T-helper 17 cell (primary cell): ENCODE results near the gene U2AF1L4. TPM values are rescaled to one million over a fixed set of nuclear protein-coding genes. Genes with fewer than 3 reads are reported as not detected.

Source experiments
- ATAC-seq: fragments of 150-1000 bp; cut with Tn5 transposase; 2 replicates; pipeline ENCODE4 v1.10.0; 2021; ENCODE audit warnings: mild to moderate bottlenecking, moderate library complexity
- DNase-seq, 3 donors: peaks; one replicate each; pipeline versions ENCODE4 v3.0.0 to v3.0.0-alpha.2; 2020 to 2021
- H3K9me3 ChIP-seq: one replicate; pipeline ENCODE4 v1.7.0; 2013; ENCODE audit warnings: low read length, mild to moderate bottlenecking; ENCODE audit not compliant: control insufficient read depth, poor library complexity, severe bottlenecking
- H3K27ac Mint-ChIP-seq: one replicate; pipeline ENCODE4 v1.8.0; 2022; ENCODE audit warnings: mild to moderate bottlenecking, moderate library complexity, mixed read lengths
- H3K27me3 Mint-ChIP-seq: one replicate; pipeline ENCODE4 v1.8.0; 2022; ENCODE audit warnings: mixed read lengths
- H3K36me3 Mint-ChIP-seq: one replicate; pipeline ENCODE4 v1.8.0; 2022; ENCODE audit warnings: low read depth, mixed read lengths
- H3K4me1 Mint-ChIP-seq: one replicate; pipeline ENCODE4 v1.8.0; 2022; ENCODE audit warnings: mild to moderate bottlenecking, mixed read lengths
- H3K4me3 Mint-ChIP-seq: one replicate; pipeline ENCODE4 v1.8.0; 2022; ENCODE audit warnings: mild to moderate bottlenecking, moderate library complexity, mixed read lengths
- total RNA-seq, 4 donors: library from RNA in 2 of 4; stranded (reverse) in 2 of 4; gene quantifications; one replicate each; pipeline ENCODE4 v1.2.3 and lab custom pipeline; 2022 to 2026

Gene U2AF1L4
- total RNA-seq, 2 donors from 2014 or later, result 48.1 to 68.2 TPM

- ATAC-seq (no peak), DNase-seq (peak in 2 of 3 donors; percentile 22 to 27)
- Mint-ChIP-seq H3K4me3 (peak overlapping the region; percentile 87), H3K4me1 (peaks cover 42% of the 10 kb centered on the region), H3K27me3 (no peaks in the 10 kb centered on the region), H3K27ac (peak overlapping the region; percentile 72), H3K36me3 (peaks cover 4% of the 10 kb centered on the region)
- H3K9me3 ChIP-seq, result no peaks in the 10 kb centered on the region
Observed at GRCh38 chr19:35718345-35719041, 26.7 kb downstream of the U2AF1L4 start.

GRCh38 chr19:35717665-35718344 lies 27.4 kb downstream of the U2AF1L4 start, which contains the start of gene KMT2B:
Gene KMT2B, plus strand, starts transcription at chr19:35718003. Its CDS starts 16 bp downstream, at chr19:35718019.
- H3K36me3 Mint-ChIP-seq, result peaks cover 4% of the 10 kb centered on the region
- no peaks in the 10 kb centered on the region for H3K9me3 ChIP-seq
- no peaks in the 10 kb centered on the region for H3K27me3 Mint-ChIP-seq
- DNase-seq, result peak in 1 of 3 donors; percentile 75
- H3K4me3 Mint-ChIP-seq, result peak within 1 kb of the TSS; percentile 99
- H3K4me1 Mint-ChIP-seq, result peaks cover 44% of the 10 kb centered on the region
- H3K27ac Mint-ChIP-seq, result peak within 1 kb of the TSS; percentile 99
- ATAC-seq, result peak; percentile 52

- Mint-ChIP-seq H3K4me1 (peaks cover 50% of the 10 kb centered on the region), H3K4me3 (peak overlapping the region; percentile 99), H3K27me3 (no peaks in the 10 kb centered on the region), H3K36me3 (peaks cover 4% of the 10 kb centered on the region), H3K27ac (peak overlapping the region; percentile 99)
- DNase-seq (peak; percentile 94 to 97 (median 95)), ATAC-seq (peak; percentile 86)
- H3K9me3 ChIP-seq, result no peaks in the 10 kb centered on the region
Observed at GRCh38 chr19:35716801-35717664, 28.2 kb downstream of the U2AF1L4 start.

GRCh38 chr19:35715981-35716800 lies 29.0 kb downstream of the U2AF1L4 start:
- H3K4me3 Mint-ChIP-seq, result peak overlapping the region; percentile 99
- ATAC-seq (no peak), DNase-seq (no peak)
- no peaks in the 10 kb centered on the region for H3K9me3 ChIP-seq
- H3K27ac Mint-ChIP-seq, result peak overlapping the region; percentile 99
- peaks cover 51% of the 10 kb centered on the region for H3K4me1 Mint-ChIP-seq
- H3K27me3 Mint-ChIP-seq, result no peaks in the 10 kb centered on the region
- peaks cover 2% of the 10 kb centered on the region for H3K36me3 Mint-ChIP-seq

GRCh38 chr19:35715355-35715809 lies 29.8 kb downstream of the U2AF1L4 start:
- Mint-ChIP-seq H3K27ac (peak overlapping the region; percentile 99), H3K4me3 (no peak overlapping the region), H3K27me3 (no peaks in the 10 kb centered on the region), H3K36me3 (peaks cover 2% of the 10 kb centered on the region), H3K4me1 (peaks cover 55% of the 10 kb centered on the region)
- ATAC-seq (no peak), DNase-seq (no peak)
- no peaks in the 10 kb centered on the region for H3K9me3 ChIP-seq

- H3K9me3 ChIP-seq, result no peaks in the 10 kb centered on the region
- no peak for ATAC-seq
- no peak for DNase-seq
- H3K4me3 Mint-ChIP-seq, result peak overlapping the region; percentile 78
- H3K27ac Mint-ChIP-seq, result peak overlapping the region; percentile 94
- peaks cover 52% of the 10 kb centered on the region for H3K4me1 Mint-ChIP-seq
- H3K27me3 Mint-ChIP-seq, result no peaks in the 10 kb centered on the region
- H3K36me3 Mint-ChIP-seq, result no peaks in the 10 kb centered on the region
Observed at GRCh38 chr19:35714601-35715354, 30.4 kb downstream of the U2AF1L4 start.

GRCh38 chr19:35713904-35714495 lies 31.2 kb downstream of the U2AF1L4 start:
- no peaks in the 10 kb centered on the region for H3K36me3 Mint-ChIP-seq
- ATAC-seq, result no peak
- no peak for DNase-seq
- peak overlapping the region; percentile 94 for H3K27ac Mint-ChIP-seq
- peaks cover 46% of the 10 kb centered on the region for H3K4me1 Mint-ChIP-seq
- peak overlapping the region; percentile 78 for H3K4me3 Mint-ChIP-seq
- no peaks in the 10 kb centered on the region for H3K9me3 ChIP-seq
- H3K27me3 Mint-ChIP-seq, result no peaks in the 10 kb centered on the region

GRCh38 chr19:35713506-35713850 lies 31.7 kb downstream of the U2AF1L4 start:
- peak overlapping the region; percentile 94 for H3K27ac Mint-ChIP-seq
- no peaks in the 10 kb centered on the region for H3K36me3 Mint-ChIP-seq
- H3K9me3 ChIP-seq, result no peaks in the 10 kb centered on the region
- no peak for ATAC-seq
- H3K27me3 Mint-ChIP-seq, result no peaks in the 10 kb centered on the region
- peaks cover 44% of the 10 kb centered on the region for H3K4me1 Mint-ChIP-seq
- no peak for DNase-seq
- peak overlapping the region; percentile 78 for H3K4me3 Mint-ChIP-seq

GRCh38 chr19:35712567-35713505 lies 32.4 kb downstream of the U2AF1L4 start:
- no peaks in the 10 kb centered on the region for H3K9me3 ChIP-seq
- Mint-ChIP-seq H3K4me1 (peaks cover 44% of the 10 kb centered on the region), H3K27me3 (no peaks in the 10 kb centered on the region), H3K36me3 (no peaks in the 10 kb centered on the region), H3K27ac (peak overlapping the region; percentile 94), H3K4me3 (peak overlapping the region; percentile 73)
- DNase-seq (no peak), ATAC-seq (peak; percentile 21)

- peak; percentile 38 for ATAC-seq
- DNase-seq, result no peak
- Mint-ChIP-seq H3K4me1 (peaks cover 36% of the 10 kb centered on the region), H3K4me3 (peak overlapping the region; percentile 75), H3K27me3 (no peaks in the 10 kb centered on the region), H3K36me3 (no peaks in the 10 kb centered on the region), H3K27ac (peak overlapping the region; percentile 94)
- H3K9me3 ChIP-seq, result no peaks in the 10 kb centered on the region
Observed at GRCh38 chr19:35710784-35711723, 34.2 kb downstream of the U2AF1L4 start.
